ENCODE results near the gene VPS45.
A peak's percentile ranks its signal among the peaks of the same experiment; 100 is the strongest.

VPS45 gene

DNA sequence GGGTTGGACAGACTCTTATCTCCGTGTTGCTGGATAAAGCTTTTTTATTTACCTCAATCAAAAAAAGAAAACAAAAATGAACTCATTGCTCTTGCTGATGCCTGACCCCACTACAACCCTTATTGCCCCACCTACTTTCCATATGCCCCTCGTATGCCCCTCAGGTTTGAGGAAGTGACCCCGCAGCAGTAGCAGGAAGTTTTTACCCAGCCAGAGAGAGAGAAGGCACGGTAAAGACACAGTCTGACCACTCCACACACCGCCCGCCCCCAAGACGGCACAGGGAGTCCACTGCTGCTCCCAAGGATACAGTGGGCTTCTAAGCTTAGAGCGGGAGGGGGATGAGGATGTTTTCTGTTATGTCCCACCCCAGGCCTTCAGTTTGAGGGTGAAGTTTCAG is 92.0 kb downstream of the VPS45 start:
- Histone ChIP-seq H3K9ac (ENCODE audit: low read depth, low read length) (no peak overlapping the region), H3K9me3 (ENCODE audit: insufficient read depth, low read length, severe bottlenecking) (no peaks in the 10 kb centered on the region), H3K4me1 (ENCODE audit: insufficient read depth, low read length) (peaks cover 54% of the 10 kb centered on the region), H3K79me2 (ENCODE audit: insufficient read depth, low read length) (peaks cover 11% of the 10 kb centered on the region), H3K27ac (ENCODE audit: low read length) (no peak overlapping the region), H3K27me3 (ENCODE audit: insufficient read depth, low read length, poor library complexity) (no peaks in the 10 kb centered on the region), H4K20me1 (ENCODE audit: insufficient read depth, low read length) (peaks cover 49% of the 10 kb centered on the region), H2AFZ (ENCODE audit: low read depth, low read length) (no peak overlapping the region), H3K4me3 (ENCODE audit: low read depth in 1 of 2, low read length in 2 of 2) (no peak overlapping the region), H3K36me3 (ENCODE audit: insufficient read depth, low read length) (peaks cover 55% of the 10 kb centered on the region), H3K4me2 (ENCODE audit: insufficient read depth, low read length) (no peak overlapping the region)
- no peak for ATAC-seq (ENCODE audit: insufficient read depth, low read depth)
- TF ChIP-seq, protein P1, sequence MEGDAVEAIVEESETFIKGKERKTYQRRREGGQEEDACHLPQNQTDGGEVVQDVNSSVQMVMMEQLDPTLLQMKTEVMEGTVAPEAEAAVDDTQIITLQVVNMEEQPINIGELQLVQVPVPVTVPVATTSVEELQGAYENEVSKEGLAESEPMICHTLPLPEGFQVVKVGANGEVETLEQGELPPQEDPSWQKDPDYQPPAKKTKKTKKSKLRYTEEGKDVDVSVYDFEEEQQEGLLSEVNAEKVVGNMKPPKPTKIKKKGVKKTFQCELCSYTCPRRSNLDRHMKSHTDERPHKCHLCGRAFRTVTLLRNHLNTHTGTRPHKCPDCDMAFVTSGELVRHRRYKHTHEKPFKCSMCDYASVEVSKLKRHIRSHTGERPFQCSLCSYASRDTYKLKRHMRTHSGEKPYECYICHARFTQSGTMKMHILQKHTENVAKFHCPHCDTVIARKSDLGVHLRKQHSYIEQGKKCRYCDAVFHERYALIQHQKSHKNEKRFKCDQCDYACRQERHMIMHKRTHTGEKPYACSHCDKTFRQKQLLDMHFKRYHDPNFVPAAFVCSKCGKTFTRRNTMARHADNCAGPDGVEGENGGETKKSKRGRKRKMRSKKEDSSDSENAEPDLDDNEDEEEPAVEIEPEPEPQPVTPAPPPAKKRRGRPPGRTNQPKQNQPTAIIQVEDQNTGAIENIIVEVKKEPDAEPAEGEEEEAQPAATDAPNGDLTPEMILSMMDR (IDR thresholded peaks at IDR 0.05; ENCODE audit: borderline replicate concordance, extremely low read depth, low read length, poor library complexity, severe bottlenecking) = no peak
- TF ChIP-seq EZH2 (IDR thresholded peaks at IDR 0.05; ENCODE audit: borderline replicate concordance, low read depth, low read length, severe bottlenecking) = no peak
- no peak for DNase-seq

GRCh38 chr1:150160964-150161621 is 93.5 kb downstream of the VPS45 start:
- H3K4me3 ChIP-seq (ENCODE audit: low read depth in 1 of 2, low read length in 2 of 2) = no peak overlapping the region
- no peaks in the 10 kb centered on the region; the same call in 1 of the 2 replicates for H3K79me2 ChIP-seq (ENCODE audit: insufficient read depth, low read length)
- DNase-seq (no peak), ATAC-seq (ENCODE audit: insufficient read depth, low read depth) (no peak)
- H3K4me1 ChIP-seq (ENCODE audit: insufficient read depth, low read length) = peaks cover 46% of the 10 kb centered on the region
- H3K27me3 ChIP-seq (ENCODE audit: insufficient read depth, low read length, poor library complexity) = no peaks in the 10 kb centered on the region
- no peaks in the 10 kb centered on the region for H3K9me3 ChIP-seq (ENCODE audit: insufficient read depth, low read length, severe bottlenecking)
- TF ChIP-seq EZH2 (IDR thresholded peaks at IDR 0.05; ENCODE audit: borderline replicate concordance, low read depth, low read length, severe bottlenecking) = no peak
- TF ChIP-seq, protein P1 (IDR thresholded peaks at IDR 0.05; ENCODE audit: borderline replicate concordance, extremely low read depth, low read length, poor library complexity, severe bottlenecking) = peak; percentile 23
- H3K9ac ChIP-seq (ENCODE audit: low read depth, low read length) = no peak overlapping the region; the same call in 1 of the 2 replicates
- H3K4me2 ChIP-seq (ENCODE audit: insufficient read depth, low read length) = no peak overlapping the region
- no peak overlapping the region for H2AFZ ChIP-seq (ENCODE audit: low read depth, low read length)
- peaks cover 40% of the 10 kb centered on the region for H3K36me3 ChIP-seq (ENCODE audit: insufficient read depth, low read length)
- peaks cover 36% of the 10 kb centered on the region; the same call in 1 of the 2 replicates for H4K20me1 ChIP-seq (ENCODE audit: insufficient read depth, low read length)
- H3K27ac ChIP-seq (ENCODE audit: low read length) = peak overlapping the region; percentile 33; the same call in 1 of the 2 replicates

- Histone ChIP-seq H3K36me3 (ENCODE audit: insufficient read depth, low read length) (peaks cover 31% of the 10 kb centered on the region), H3K27me3 (ENCODE audit: insufficient read depth, low read length, poor library complexity) (no peaks in the 10 kb centered on the region), H2AFZ (ENCODE audit: low read depth, low read length) (no peak overlapping the region), H4K20me1 (ENCODE audit: insufficient read depth, low read length) (peaks cover 31% of the 10 kb centered on the region; the same call in 1 of the 2 replicates), H3K9ac (ENCODE audit: low read depth, low read length) (0 out of 2 replicates have a peak overlapping the region, but pooled peaks have one; percentile 14), H3K4me1 (ENCODE audit: insufficient read depth, low read length) (peaks cover 42% of the 10 kb centered on the region), H3K27ac (ENCODE audit: low read length) (peak overlapping the region; percentile 44; the same call in 1 of the 2 replicates), H3K4me3 (ENCODE audit: low read depth in 1 of 2, low read length in 2 of 2) (no peak overlapping the region), H3K9me3 (ENCODE audit: insufficient read depth, low read length, severe bottlenecking) (no peaks in the 10 kb centered on the region), H3K79me2 (ENCODE audit: insufficient read depth, low read length) (no peaks in the 10 kb centered on the region), H3K4me2 (ENCODE audit: insufficient read depth, low read length) (0 out of 2 replicates have a peak overlapping the region, but pooled peaks have one; percentile 7)
- ATAC-seq (ENCODE audit: insufficient read depth, low read depth) = peak; percentile 22; the same call in 2 of the 3 replicates
- no peak for TF ChIP-seq EZH2 (IDR thresholded peaks at IDR 0.05; ENCODE audit: borderline replicate concordance, low read depth, low read length, severe bottlenecking)
- TF ChIP-seq, protein P1 (IDR thresholded peaks at IDR 0.05; ENCODE audit: borderline replicate concordance, extremely low read depth, low read length, poor library complexity, severe bottlenecking) = peak; percentile 46
- peak; percentile 32 for DNase-seq
Measured at GRCh38 chr1:150161747-150162581, 94.4 kb downstream of the VPS45 start.
